Dermis lymphatic vessel endothelial cell (primary cell): ENCODE results near the gene NRGN. TPM values are rescaled to one million over a fixed set of nuclear protein-coding genes. Genes with fewer than 3 reads are reported as not detected.

Source experiments
- total RNA-seq: library from RNA; depleted of rRNA; stranded (reverse); fragments of >200 nt; gene quantifications from 2 replicates; pipeline ENCODE4 v1.2.1, GENCODE V29; 2014

The NRGN gene
- total RNA-seq: 0.11 and 0.17 TPM in 2 replicates

GRCh38 chr11:124739479-124740276, at the start of gene NRGN:
TSS of gene NRGN (plus strand) at chr11:124739942. CDS start at chr11:124740085, 143 bp downstream.

DNA sequence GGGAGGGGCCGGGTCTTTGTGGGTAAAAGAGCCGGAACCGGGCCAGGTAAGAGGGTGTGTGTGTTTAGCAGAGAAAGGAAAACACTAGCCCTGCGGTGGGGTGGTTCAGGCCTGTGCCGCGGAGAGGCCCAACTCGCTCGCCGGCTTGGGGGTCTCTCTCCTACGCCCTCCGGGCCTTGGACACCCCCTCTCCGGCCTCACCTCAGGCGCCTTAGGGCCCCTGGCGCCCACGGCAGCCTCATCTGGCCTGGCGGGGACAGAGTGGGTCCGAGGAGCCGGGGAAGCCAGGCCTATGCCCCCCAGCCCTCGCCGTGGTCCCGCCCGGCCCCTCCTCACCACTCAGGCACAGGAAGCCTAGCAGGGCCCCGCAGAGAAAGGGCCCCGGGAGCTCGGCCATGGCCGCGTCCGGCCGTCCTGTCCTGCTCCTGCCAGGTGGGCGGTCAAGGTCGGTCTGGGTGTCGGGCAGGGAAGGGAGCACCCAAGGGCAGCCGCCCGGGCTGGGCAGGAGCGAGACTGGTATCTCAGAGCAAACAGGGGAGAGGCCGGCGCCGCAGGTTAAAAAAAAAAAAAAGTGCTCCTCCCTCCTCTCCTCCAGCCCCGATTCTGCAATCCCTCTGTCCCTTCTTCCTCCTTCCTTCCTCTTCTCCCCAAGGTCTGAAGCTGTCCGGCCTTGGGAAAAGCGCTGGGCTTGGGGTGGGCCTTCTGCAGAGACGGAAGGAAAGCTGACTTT, 12.2 kb downstream of the NRGN start, which contains the start of gene VSIG2:
Gene VSIG2 (minus strand): TSS at position 515 of the 730 bp plus-strand sequence. CDS start 118 bp downstream, at position 397.

DNA sequence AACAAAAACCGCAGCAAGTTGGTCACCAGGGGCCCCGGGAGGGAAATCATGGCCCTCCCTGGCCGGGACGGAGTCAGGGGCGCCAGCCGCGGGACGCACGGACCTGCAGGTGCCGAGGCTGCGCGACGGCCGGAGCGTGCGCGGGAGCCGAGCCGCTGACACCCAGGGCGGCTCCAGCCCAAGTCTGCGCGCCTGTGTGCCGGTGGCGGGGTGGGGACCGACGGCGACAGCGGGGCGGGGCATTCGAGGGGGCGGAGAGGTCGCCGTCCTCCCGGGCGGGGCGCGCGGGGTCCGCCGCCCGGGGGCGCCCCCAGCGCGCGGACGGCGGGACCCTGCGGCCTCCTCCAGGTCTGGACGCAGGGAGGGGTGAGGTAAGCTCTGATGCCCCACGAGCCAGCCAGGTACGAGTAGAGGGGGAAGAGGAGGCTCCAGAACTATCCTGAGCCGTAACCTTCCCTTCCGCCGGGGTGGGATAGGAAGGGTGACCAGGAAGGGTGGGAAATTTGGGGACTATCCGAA, 22.4 kb downstream of the NRGN start, which contains the start of gene ESAM:
Gene ESAM (minus strand): TSS at position 186 of the 519 bp plus-strand sequence. CDS start 136 bp downstream, at position 50.

Other genes starting within 250 kb of the NRGN start
- gene OR8B12, start 196.3 kb upstream of the NRGN start, total RNA-seq: not detected in 2 replicates
- not detected in 2 replicates for gene OR8A1, start 169.9 kb upstream of the NRGN start, total RNA-seq
- gene PANX3, start 128.5 kb upstream of the NRGN start, total RNA-seq: not detected in 2 replicates
- 17.6 and 18.0 TPM in 2 replicates for gene TBRG1, start 117.1 kb upstream of the NRGN start, total RNA-seq
- gene SIAE, start 66.2 kb upstream of the NRGN start, total RNA-seq: 12.2 and 13.8 TPM in 2 replicates
- 3.6 and 5.9 TPM in 2 replicates for gene SPA17, start 66.0 kb upstream of the NRGN start, total RNA-seq
- gene VSIG2, start 12.3 kb downstream of the NRGN start, total RNA-seq: under 0.01 and 0.09 TPM in 2 replicates
- 9.3 and 15.8 TPM in 2 replicates for gene ESAM, start 22.3 kb downstream of the NRGN start, total RNA-seq
- 6.0 and 8.9 TPM in 2 replicates for gene MSANTD2, start 60.5 kb downstream of the NRGN start, total RNA-seq
- gene ROBO3, start 125.5 kb downstream of the NRGN start, total RNA-seq: 13.1 and 15.0 TPM in 2 replicates
- gene ROBO4, start 157.9 kb downstream of the NRGN start, total RNA-seq: 181 and 296 TPM in 2 replicates
- gene HEPN1, start 179.3 kb downstream of the NRGN start, total RNA-seq: not detected in 2 replicates
- under 0.01 TPM in 2 replicates for gene HEPACAM, start 196.1 kb downstream of the NRGN start, total RNA-seq
- 0.76 and 1.5 TPM in 2 replicates for gene CCDC15, start 214.3 kb downstream of the NRGN start, total RNA-seq